NCI-H69 (cell line): ENCODE measurements around the gene KRTAP10-3.

Experiments used
- DNase-seq: peaks from one replicate; lab custom pipeline; 2025; lab: John Stamatoyannopoulos, UW

Gene KRTAP10-3

DNA sequence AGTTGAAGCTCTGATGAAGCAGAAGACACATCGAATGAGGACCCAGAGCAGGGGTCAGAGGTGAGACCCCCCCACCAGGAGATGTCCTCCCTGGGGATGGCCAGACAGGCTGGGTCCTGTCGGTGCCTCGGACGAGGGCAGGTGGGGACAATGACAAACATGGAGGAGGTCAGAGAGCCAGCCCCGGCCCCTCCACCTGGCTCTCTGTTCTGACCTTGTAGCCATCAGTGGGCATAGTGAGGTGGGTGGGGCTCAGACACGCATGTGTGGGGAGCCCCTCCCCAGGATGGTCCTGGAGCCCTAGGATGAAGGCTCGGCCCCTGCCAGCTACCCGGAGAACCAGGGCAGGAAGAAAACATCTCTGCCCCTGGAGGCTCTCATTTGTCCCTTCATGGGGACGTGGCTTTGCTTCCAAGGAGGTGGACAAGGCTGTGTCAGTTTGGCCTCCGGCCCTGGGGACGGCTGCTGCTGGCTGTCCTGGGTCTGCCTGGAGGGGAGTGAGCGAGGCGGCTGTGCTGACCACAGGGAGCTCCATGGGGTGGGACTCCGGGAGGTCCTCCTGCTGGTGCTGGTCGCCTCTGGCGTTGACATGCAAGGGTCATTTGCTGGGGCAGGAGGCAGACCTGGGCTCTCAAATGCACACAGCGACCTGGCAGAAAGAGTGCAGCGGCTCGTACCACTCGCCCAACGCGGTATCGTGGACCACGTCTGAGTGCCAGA, 31.2 kb upstream of the KRTAP10-3 start:
- no peak for DNase-seq

DNA sequence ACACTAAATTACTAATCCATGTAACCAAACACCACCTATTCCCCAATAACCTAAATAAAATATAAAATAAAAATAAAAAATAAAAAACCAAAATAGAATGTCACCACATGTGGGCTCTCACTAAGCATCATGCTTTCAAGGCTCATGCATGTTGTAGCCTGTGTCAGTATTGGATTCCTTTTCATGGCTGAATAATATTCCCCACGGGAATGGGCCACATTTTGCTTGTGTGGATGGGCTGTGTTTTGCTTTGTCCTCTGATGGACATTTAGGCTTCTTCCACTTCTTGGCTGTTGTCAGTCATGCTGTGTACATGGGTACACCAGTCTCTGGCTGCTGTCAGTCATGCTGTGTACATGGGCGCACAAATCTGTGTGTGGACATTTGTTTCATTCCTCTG, 30.5 kb upstream of the KRTAP10-3 start:
- no peak for DNase-seq

DNA sequence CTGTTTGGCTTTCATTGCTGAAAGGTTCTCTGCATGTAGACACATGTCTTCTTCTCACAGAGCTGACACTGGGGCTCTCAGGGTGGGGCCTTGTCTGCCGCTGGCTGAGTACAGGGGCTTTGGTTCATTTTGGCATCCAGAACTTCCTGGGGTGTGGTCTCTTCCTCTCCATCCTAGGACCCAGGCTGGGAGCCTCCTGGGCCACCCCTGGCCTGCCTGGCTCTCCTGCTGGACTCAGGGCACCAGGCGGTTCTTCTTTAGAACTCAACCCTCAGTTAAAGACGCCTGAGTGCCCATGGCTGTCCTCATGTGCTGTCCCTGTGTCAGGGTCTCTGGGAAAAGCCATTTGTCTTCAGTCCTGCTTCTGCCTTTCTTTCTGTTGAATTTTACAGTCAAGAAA, 27.3 kb upstream of the KRTAP10-3 start:
- no peak for DNase-seq

DNA sequence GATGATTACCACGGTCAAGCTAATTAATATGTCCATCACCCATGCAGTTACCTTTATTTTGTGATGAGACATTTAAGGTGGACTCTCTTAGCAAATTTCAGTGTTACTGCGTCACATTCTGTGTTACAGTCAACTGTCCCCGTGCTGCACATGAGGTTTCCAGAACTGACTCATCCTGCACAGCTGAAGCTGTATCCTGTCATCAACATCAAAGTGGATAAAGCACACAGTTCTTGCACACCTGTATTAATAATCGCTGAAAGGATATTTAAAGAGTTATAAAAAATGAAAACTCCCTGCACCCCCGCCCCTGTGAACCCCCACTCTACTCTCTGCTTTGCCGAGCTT, 25.2 kb upstream of the KRTAP10-3 start:
- DNase-seq = peak; percentile 88

DNA sequence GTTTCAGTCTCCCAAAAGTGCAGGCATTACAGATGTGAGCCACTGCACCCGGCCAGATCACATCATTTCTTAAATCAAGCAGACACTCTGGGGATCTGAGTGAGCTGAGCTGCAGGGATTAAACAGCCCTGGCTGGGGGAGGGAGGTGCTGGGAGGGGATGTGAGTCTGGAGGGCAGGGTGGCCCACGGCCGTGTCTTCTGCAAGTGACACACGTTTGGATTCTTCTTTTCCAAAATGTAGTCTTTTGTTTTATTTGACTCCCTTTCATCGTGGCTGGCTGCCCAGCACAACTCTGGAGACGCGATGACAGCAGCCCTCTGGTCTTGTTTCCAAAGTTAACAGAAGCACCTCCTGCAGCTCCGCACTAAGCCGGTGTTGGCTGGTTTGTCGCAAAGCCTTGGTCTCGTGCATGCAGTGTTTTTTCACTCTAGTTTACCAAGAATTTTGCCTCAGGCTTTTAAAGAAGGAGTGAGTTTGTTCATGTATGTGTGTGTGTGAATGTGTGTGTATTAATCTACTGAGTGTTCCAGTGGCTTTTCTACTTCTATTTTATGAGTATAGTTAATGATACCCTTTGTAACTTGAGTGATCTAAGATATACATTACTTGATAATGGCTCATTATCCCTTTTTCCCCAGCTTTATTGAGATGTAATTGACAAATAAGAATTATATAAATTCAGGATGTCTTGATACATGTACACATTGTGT, 24.6 kb upstream of the KRTAP10-3 start:
- peak; percentile 95 for DNase-seq

DNA sequence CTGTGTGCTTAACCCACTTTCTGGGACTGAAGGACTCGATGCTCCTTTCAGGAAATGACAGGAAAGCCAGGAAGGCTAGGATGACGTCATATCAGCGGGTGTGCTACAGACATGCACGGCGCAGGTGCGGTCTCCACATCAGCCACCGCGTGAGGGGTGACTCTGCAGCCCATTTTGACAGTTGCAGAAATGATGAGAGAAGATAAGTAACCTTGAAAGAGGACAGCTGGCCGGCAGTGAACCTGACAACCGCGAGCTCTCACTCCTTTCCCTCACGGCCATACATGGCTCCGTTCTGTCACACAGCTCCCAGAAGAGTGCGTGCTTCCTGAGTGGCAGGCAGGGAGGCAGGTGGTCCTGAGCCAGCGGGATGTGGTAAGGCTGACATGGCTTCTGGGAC, 23.5 kb upstream of the KRTAP10-3 start:
- peak; percentile 80 for DNase-seq

DNA sequence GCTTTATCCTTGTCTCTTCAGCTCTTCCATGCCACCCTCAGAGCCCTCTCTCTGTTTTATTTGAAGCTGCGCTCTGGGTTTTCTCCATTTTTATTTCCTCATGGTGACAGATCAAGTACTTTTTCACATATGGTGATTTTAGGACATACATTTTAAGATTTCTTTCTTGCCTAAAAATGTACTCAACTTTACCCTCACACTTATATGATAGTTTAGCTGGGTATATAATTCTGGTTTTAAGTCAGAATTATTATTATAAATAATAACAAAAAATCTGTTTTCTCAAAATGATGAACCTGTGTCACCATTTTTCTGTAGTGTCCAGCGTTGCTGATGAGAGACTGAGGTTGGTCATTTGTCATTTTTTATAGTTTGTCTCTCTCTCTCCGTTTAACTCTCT, 22.6 kb upstream of the KRTAP10-3 start:
- DNase-seq = no peak

DNA sequence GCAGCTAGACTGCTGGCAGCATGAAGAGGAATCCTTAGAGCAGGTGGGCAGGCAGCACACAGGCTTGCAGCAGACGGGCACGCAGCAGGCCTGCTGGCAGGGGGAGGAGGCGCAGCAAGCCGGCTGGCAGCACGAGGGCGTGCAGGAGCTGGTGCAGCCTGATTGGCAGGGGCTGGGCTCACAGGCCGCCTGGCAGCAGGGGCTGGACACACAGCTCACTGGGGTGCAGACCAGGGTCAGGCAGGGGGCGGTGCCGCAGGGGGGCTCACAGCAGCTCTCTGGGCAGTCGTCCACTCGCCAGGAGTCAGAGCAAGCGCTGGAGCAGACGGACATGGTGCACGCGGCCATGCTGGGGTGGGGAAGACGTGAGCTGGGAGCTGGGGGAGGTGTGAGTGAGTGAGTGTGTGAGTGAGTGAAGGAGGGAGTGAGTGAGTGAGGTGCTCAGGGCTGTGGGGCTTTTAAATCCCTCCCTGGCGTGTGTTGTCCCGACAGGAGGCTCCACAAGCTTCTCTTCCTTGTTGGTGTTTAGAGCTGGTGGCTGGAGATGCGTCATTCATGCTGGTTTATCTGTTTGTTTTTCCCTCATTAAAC, 21.7 kb upstream of the KRTAP10-3 start, which contains the start of gene KRTAP10-5:
Gene KRTAP10-5, minus strand, starts transcription at position 374 of the 591 bp plus-strand sequence. Its CDS starts 26 bp downstream, at position 348.
- peak; percentile 78 for DNase-seq

DNA sequence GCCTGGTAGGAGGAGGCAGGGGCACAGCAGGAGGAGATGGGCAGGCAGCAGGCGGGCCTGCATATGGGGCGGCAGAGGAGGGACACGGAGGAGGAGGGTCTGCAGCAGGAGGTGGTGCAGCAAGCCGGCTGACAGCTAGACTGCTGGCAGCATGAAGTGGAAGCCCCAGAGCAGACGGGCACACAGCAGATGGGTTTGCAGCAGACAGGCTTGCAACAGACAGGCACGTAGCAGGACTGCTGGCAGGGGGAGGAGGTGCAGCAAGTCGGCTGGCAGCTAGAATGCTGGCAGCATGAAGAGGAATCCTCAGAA, 21.2 kb upstream of the KRTAP10-3 start:
- no peak for DNase-seq

DNA sequence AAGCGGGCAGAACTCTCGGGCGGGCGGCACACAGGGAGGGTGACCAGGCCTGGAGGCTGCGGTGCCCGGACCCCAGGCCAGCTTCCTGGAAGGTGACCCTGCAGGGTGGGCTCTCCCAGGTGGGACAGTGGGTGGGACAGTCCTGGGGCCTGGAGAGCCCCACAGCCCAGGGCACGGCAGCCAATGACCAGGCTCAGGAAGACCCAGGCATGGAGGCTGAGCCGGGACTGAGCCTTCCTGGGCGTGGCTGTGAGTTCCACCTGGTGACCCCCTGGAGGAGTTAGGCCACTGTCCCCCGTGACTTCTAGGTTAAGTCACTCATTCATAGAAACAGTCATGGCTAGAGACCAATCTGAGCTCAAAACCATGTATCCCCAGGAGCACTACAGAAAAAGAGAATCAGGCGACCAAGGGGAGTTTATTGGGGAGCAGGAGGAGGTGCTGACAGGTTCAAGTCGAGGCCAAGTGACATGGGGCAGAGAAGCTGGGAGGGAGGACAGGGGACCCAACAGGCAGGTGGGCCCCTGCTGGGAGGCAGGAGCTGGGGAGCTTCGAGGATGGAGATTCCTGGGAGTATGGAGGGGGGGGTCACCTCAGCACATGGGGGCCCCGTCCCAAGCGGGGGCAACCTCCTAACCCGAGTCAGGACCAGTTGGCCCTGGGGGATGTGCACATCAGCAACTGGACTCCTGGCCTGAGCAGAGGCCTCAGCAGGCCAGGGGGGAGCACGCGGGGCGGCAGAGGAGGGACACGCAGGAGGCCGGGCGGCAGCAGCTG, 20.6 kb upstream of the KRTAP10-3 start:
- no peak for DNase-seq

DNA sequence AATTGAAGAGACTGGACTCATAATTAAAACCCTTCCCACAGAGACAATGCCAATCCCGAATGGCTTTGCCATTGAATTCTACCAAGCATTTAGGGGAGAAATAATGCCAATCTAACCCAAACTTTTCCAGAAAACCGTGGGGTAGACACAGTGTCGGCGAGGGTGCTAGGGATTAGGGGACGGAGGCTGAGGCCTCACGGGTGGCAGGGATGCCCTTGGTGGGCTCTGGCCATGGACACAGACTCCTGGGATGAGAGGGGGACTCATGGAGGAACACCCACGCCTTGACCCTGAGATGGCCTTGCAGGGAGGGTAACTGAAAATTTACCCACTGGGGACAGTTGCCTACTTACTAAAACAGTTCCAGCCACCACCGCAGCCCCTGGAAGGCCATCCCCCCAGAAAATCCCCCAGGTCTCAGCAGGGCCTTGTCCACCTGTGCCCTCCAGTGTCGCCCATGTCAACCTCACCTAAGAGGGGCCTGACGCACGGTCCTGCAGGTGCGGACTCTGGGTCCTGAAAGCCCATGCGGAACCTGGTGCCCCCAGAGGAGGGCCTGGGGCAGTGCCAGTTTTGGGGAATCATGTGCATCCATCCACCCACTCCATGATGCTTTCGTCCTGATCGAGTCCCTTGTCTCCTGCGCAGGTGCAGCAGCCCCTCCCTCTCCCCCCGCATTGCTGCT, 19.9 kb upstream of the KRTAP10-3 start:
- no peak for DNase-seq

DNA sequence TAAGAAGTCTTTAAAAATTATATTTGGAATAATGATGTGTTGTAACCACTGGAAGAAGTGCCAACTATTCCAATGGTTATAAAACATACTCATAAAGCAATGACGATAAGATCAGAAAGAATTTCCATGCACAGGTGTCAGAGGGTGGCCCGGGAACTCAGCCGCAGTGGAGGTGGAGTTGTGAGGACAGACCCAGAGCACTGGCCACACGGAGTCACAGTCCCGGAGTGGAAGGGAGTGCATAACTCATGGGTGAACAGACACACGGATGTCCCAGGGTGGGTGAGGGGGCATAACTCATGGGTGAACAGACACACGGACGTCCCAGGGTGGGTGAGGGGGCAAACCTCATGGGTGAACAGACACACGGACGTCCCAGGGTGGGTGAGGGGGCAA, 17.4 kb upstream of the KRTAP10-3 start:
- no peak for DNase-seq

DNA sequence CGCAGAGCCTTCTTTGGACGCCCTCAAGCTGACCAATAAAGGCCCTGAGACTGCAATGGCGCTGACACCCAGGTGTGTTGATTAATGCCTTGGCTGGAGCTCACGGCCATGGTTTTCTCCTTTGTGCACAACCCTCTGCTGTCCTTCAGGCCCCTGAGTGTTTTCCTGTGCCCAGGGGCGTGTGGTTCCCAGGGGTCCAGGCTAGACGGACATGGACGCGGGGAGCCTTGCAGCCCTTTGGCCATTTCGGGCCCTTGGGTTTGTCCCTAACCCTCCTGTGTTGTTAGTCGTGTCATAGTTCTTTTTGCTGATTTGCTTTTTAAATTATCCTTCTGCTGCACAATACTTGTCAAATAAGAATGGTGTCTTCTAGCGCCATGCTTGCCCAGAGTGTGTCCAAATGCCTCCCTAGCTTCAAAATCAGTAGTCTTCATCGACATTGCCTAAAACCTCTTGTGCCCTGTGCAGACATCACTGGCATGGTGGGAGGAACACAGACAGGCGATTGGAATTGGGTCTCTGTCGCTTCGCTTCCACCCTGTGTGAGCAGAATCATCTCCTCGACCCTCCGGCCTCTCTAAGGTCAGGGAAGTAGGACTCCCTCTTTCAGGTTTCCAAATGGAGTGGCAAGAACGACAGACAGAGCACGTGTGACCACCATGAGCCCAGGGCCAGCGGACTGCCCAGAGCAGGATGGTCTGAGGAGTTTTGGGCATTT, 16.9 kb upstream of the KRTAP10-3 start:
- no peak for DNase-seq

DNA sequence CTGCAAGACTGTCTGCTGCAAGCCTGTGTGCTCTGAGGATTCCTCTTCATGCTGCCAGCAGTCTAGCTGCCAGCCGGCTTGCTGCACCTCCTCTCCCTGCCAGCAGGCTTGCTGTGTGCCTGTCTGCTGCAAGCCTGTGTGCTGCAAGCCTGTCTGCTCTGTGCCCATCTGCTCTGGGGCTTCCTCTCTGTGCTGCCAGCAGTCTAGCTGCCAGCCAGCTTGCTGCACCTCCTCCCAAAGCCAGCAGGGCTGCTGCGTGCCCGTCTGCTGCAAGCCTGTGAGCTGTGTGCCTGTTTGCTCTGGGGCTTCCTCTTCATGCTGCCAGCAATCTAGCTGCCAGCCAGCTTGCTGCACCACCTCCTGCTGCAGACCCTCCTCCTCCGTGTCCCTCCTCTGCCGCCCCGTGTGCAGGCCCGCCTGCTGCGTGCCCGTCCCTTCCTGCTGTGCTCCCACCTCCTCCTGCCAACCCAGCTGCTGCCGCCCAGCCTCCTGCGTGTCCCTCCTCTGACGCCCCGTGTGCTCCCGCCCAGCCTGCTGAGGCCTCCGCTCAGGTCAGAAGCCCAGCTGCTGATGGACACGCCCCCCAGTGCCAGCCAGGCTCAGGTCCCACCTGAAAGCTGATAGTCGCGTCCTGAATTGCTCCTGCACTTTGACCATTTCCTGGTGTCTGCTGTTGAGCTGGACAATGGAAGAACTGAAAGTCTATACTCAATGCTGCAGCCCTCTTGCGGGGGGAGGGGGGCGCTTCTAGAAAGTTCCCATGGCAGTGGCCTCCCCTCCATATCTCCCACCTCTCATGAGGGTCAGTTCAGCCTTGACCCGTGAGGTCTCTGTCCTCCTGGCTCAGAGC, 16.1 kb upstream of the KRTAP10-3 start:
- DNase-seq = peak; percentile 75

DNA sequence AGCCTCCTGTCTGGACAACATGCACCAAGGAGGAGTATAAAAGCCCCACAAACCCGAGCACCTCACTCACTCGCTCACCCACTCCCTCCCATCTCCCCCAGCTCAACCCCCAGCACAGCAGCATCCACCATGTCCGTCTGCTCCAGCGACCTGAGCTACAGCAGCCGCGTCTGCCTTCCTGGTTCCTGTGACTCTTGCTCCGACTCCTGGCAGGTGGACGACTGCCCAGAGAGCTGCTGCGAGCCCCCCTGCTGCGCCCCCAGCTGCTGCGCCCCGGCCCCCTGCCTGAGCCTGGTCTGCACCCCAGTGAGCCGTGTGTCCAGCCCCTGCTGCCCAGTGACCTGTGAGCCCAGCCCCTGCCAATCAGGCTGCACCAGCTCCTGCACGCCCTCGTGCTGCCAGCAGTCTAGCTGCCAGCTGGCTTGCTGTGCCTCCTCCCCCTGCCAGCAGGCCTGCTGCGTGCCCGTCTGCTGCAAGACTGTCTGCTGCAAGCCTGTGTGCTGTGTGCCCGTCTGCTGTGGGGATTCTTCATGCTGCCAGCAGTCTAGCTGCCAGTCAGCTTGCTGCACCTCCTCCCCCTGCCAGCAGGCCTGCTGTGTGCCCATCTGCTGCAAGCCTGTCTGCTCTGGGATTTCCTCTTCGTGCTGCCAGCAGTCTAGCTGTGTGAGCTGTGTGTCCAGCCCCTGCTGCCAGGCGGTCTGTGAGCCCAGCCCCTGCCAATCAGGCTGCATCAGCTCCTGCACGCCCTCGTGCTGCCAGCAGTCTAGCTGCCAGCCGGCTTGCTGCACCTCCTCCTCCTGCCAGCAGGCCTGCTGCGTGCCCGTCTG, 15.2 kb upstream of the KRTAP10-3 start, which contains the start of gene KRTAP10-4:
Gene KRTAP10-4, plus strand, starts transcription at position 100 of the 827 bp plus-strand sequence. Its CDS starts 30 bp downstream, at position 130.
- DNase-seq = peak; percentile 78

DNA sequence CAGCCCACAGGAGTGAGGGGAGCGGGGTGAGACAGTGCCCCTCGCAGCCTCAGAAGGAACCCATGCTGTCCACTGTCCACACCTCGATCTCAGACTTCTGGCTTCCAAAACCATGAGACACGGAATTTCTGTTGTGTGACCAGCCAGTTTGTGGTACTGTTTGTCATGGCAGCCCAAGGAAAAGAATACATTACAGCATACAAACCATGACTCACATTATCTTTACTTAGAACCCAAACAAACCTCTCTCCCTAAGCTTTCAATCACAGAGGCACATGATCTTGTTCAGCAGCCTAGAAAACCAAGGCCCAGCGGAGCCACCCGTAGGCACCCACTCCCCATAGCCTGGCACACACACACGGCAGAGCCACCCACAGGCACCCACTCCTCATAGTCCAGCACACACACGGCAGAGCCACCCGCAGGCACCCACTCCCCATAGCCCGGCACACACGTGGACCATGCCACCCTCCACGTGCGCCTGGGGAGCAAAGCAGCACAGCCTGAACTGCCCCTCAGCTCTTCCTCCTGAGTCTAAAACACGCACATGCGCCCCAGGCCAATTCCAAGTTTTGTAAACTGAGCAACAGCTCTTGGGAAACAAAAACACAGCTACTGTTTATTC, 14.5 kb upstream of the KRTAP10-3 start:
- DNase-seq = peak; percentile 41

DNA sequence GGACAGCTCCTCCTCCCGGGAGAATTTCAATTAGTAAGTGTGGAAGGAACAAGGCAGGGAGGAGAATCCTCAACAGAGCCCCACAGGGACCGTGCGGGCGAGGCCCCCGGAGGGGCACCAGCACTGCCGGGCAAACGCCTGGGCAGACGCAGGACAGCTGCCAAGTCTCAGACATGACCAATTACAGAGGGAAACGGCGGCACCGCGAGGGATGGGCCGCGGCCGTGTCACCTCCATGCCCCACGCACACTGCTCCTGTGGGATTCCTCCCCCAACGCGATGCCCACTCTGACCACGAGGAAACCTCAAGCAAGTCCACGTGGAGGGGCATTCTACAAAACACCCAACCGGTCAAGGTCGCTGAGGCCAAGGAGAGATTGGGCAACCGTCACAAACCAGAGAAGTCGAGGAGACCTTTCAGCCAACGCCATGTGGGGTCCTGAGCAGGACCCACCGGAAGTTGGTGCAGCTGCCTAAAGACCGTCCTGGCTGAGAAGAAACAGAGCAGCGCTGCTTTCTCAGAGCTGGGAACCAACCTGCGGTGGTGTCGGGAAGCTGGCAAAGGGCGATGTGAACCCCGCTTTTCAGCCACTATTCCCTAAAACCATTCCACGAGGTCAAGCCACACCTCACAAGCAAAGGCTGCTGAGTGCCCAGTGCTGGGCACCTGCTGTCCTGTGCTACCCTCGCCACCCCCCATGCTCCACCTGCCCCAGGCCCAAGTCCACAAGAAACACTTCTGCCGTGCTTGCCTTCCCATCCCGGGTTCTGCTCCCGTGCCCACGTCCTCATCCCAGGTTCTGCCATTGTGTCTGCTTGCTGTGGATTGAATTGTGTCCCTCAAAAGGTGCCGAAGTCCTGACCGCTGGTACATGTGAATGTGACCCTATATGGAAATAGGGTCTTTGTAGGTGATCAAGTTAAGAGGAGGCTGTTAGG, 13.5 kb upstream of the KRTAP10-3 start:
- DNase-seq = no peak

DNA sequence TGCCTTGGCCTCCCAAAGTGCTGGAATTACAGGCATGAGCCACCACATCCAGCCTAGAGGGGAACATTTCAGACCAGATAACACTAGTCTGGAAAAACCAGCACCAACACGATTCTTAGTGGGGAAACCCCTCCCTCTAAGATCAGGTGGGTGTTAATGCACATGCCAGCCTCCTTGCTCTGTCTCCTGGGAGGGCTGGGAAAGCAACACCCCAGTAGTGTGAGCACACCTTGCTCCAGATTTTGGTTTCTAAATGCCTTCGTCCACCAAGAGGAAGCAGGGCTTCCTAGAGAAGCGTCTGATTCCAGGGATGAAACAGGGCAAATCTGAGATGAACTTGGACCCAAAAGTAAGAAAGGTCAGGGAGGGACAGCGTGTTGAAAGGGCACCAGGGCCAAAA, 12.7 kb upstream of the KRTAP10-3 start:
- DNase-seq = no peak
